ENCODE data around the gene DGKQ.

The DGKQ gene

DNA sequence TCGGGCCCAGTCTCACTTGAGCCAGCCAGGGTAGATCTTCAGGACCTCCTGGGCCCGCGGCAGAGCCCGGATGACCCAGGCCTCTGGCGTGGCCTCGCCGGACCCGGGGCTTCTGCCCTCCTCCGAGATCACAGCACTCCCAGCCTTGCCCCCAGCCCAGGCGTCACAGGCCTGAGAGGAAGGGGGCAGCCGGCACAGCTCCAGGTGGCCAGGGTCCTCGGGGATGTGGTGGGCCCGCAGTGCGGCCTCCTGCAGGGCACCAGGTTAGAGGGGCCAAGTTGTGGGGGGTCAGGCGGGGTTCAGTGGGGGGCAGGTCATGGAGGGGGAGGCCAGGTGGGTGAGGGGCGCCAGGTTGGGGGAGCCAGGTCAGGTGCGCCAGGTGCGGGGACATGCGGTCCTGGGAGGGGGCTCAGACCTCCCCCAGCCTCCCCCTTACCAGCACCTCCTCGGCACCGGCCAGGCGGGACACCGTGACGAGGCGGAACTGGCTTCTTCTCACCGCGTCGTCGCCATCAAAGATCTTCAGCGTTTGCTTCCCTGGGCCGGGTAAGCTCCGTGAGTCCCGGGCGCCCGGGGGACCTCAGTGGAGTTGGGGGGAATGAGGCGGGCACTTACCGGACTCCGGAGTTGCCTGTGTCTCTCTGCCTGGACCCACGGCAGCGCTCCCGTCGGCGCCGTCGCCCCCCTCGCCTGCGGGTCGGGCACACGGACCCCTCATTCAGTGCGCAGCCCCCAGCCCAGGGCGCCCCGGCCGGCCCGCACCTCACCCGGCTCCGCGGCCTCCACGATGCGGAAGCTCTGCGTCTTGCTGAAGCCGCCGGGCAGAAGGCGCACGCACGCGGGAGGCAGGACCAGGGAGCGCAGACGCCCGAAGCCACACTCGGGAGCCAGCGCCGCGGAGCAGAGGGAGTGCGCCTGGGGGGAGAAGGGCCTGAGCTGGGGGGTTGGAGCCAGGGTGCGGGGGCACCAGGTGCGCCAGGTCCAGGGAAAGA lies 6.0 kb downstream of the DGKQ start:
- peaks cover 2 to 51% (median 38%) of the 10 kb centered on the region in 3 donors for H3K36me3 ChIP-seq
- H3K4me1 ChIP-seq: peaks cover 0 to 31% (median 22%) of the 10 kb centered on the region in 4 donors
- no peak overlapping the region for H3K27ac ChIP-seq
- H3K4me3 ChIP-seq: no peak overlapping the region
- DNase-seq: no peak
- no peaks in the 10 kb centered on the region for H3K9me3 ChIP-seq
- intact Hi-C loops (cut with DNase I; ENCODE audit: low total_unique reads): no loop called here
- peaks cover 0 to 7% of the 10 kb centered on the region in 2 donors for H3K27me3 ChIP-seq
- TF ChIP-seq, protein P1, sequence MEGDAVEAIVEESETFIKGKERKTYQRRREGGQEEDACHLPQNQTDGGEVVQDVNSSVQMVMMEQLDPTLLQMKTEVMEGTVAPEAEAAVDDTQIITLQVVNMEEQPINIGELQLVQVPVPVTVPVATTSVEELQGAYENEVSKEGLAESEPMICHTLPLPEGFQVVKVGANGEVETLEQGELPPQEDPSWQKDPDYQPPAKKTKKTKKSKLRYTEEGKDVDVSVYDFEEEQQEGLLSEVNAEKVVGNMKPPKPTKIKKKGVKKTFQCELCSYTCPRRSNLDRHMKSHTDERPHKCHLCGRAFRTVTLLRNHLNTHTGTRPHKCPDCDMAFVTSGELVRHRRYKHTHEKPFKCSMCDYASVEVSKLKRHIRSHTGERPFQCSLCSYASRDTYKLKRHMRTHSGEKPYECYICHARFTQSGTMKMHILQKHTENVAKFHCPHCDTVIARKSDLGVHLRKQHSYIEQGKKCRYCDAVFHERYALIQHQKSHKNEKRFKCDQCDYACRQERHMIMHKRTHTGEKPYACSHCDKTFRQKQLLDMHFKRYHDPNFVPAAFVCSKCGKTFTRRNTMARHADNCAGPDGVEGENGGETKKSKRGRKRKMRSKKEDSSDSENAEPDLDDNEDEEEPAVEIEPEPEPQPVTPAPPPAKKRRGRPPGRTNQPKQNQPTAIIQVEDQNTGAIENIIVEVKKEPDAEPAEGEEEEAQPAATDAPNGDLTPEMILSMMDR (IDR thresholded peaks at IDR 0.05): no peak

GRCh38 chr4:966266-967112 lies 6.9 kb downstream of the DGKQ start:
- DNase-seq: no peak
- Histone ChIP-seq H3K9me3 (no peaks in the 10 kb centered on the region), H3K4me1 (peaks cover 0 to 22% (median 13%) of the 10 kb centered on the region in 4 donors), H3K4me3 (no peak overlapping the region), H3K36me3 (peaks cover 4 to 60% (median 47%) of the 10 kb centered on the region in 3 donors), H3K27ac (no peak overlapping the region), H3K27me3 (peaks cover 0 to 7% of the 10 kb centered on the region in 2 donors)
- intact Hi-C loops (cut with DNase I; ENCODE audit: low total_unique reads): no loop called here
- TF ChIP-seq, protein P1 (IDR thresholded peaks at IDR 0.05): no peak

GRCh38 chr4:965766-966134 lies 7.6 kb downstream of the DGKQ start:
- no peak overlapping the region for H3K27ac ChIP-seq
- peaks cover 0 to 7% of the 10 kb centered on the region in 2 donors for H3K27me3 ChIP-seq
- no peak overlapping the region for H3K4me3 ChIP-seq
- no peak for DNase-seq
- H3K4me1 ChIP-seq: peaks cover 0 to 14% (median 8%) of the 10 kb centered on the region in 4 donors
- intact Hi-C loops (cut with DNase I; ENCODE audit: low total_unique reads): no loop called here
- TF ChIP-seq, protein P1 (IDR thresholded peaks at IDR 0.05): no peak
- peaks cover 4 to 68% (median 51%) of the 10 kb centered on the region in 3 donors for H3K36me3 ChIP-seq
- no peaks in the 10 kb centered on the region for H3K9me3 ChIP-seq

DNA sequence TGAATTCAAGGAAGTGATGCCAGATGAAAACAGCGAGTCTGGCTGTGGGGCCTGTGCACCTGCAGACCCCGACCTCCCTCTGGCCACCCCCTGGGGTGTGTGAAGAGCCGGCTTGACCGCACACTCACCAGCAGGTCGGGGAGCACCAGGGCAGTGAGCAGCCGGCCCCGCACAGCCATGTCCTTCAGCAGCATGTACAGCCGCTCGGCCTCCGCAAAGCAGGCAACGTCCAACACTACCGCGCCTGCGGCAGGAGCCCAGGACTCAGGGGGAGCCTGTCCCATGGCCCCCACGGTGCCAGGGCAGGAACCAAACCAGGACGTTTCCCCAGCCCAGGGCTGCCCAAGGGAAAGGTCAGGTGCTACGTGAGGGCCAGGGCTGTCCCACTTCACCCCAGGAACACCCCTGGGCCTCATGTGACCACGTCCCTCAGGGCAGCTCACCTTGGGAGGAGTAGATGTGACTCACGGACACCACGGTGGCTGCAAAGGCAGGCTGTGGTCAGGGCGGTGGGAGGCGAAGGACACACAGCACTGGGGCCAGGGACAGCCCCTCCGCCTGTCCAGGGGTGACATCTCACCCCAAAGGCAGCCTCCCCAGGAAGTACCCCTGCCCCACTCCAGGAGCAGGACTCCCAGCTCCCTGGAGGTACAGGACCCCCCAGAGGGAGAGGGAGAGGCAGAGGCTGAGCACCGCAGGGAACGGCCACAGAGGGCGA lies 8.2 kb downstream of the DGKQ start:
- H3K9me3 ChIP-seq: no peaks in the 10 kb centered on the region
- H3K4me1 ChIP-seq: peaks cover 0 to 14% (median 8%) of the 10 kb centered on the region in 4 donors
- H3K27ac ChIP-seq: no peak overlapping the region
- no peak for DNase-seq
- peaks cover 0 to 7% of the 10 kb centered on the region in 2 donors for H3K27me3 ChIP-seq
- TF ChIP-seq, protein P1 (IDR thresholded peaks at IDR 0.05): no peak
- peaks cover 4 to 72% (median 51%) of the 10 kb centered on the region in 3 donors for H3K36me3 ChIP-seq
- no peak overlapping the region for H3K4me3 ChIP-seq
- intact Hi-C loops (cut with DNase I; ENCODE audit: low total_unique reads): no loop called here

Measured in tibial artery (tissue), 4 donors.